Sciatic nerve (tissue), 2 donors: ENCODE measurements around the gene C14orf180. TPM values are rescaled to one million over a fixed set of nuclear protein-coding genes. Genes with fewer than 3 reads are reported as not detected.
A peak's percentile ranks its signal among the peaks of the same experiment; 100 is the strongest.

Experiments
- ATAC-seq: fragments of 200-7000 bp; cut with Tn5 transposase; one replicate; pipeline ENCODE4 v1.9.1; 2020; ENCODE audit warnings: mild to moderate bottlenecking, moderate library complexity
- DNase-seq: peaks from one replicate; pipeline ENCODE4 v3.0.0-alpha.2; 2020; ENCODE audit warnings: low spot score
- intact Hi-C: fragments of 100-400 bp; cut with DNase I; formaldehyde crosslinking; loops from one replicate; pipeline ENCODE4 v1.14.2; 2022
- total RNA-seq: library from RNA; stranded (reverse); fragmentation: NEBNext Ultra II Directional; extraction: Animal tissue kit (Norgen Biotek cat#: 25700); gene quantifications from one replicate; pipeline ENCODE4 v1.2.1, GENCODE V29; 2021
- donor health status: DM: no; HTN: no; CAD: no.
- donor health status: DM: no; HTN: no; CAD: no.

Gene C14orf180
- 4.7 TPM for total RNA-seq

GRCh38 chr14:104579507-104579906 lies at the start of gene C14orf180:
Gene C14orf180 (plus strand): TSS chr14:104579764. CDS start chr14:104586431, 6,667 bp downstream.
- intact Hi-C loops: no loop called here

GRCh38 chr14:104530646-104531045 lies 48.9 kb upstream of the C14orf180 start:
- no peak for ATAC-seq
- DNase-seq: peak; percentile 42
- intact Hi-C loops: no loop called here

More at GRCh38 chr14:104579507-104579906, at the start of gene C14orf180:
- ATAC-seq (no peak), DNase-seq (no peak)

DNA sequence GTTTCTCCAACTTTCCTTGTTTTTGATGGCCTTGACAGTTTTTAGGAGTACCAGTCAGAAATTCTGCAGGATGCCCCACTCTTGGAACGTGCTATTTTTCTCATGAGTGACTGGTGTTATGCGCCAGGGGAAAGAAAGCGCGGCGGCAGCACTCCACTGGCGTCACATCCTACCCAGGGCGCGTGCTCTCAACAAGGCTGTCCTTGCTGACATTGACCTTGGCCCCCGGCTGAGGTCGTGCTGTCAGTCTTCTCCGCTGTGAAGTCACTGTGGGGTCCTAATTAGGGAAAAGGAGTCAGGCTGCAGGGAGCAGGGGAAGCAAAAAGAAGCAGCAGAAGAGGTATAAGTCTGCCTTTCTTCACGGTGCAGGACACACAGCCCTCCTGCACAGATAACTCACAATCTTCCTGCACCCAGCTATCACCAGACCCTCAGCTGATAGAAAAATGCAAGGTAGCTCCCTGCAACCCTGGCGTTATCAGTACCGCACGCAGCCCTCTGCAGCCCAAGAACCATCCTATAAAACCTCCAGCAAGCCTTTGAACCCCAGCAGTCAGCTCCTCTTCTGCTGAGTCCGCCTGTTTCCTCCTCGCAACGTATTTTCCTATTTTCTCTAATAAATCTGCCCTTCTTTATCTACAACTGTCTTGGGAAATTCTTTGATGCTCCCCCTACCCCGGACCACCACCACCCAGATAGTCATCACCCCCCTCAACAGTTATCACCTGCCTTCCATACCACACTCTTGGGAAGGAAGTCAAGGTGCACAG lies 48.0 kb upstream of the C14orf180 start:
- ATAC-seq (no peak), DNase-seq (peak; percentile 17)
- intact Hi-C loops: no loop called here

DNA sequence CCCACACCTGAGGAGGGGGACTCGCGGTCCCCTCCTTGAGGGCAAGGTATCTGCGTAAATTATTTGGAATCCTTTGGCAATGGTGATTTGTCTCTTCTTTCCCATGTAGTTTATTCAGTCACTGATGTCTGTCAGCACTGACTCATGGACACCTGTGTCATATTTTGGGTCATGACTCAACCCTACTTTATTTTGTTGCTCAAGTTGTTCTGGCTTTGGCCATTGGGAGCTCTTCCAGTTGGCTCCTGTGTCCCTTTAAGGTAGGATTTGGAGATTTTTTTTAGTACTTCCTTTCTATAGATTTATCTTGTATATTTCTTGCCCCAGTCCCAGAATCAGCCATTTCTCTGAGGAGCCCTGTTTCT lies 47.4 kb upstream of the C14orf180 start:
- intact Hi-C loops: no loop called here
- ATAC-seq: no peak
- DNase-seq: no peak

- no peak for DNase-seq
- intact Hi-C loops: no loop called here
- ATAC-seq: no peak
These were observed 45.5 kb upstream of the C14orf180 start for GRCh38 chr14:104534036-104534435.

DNA sequence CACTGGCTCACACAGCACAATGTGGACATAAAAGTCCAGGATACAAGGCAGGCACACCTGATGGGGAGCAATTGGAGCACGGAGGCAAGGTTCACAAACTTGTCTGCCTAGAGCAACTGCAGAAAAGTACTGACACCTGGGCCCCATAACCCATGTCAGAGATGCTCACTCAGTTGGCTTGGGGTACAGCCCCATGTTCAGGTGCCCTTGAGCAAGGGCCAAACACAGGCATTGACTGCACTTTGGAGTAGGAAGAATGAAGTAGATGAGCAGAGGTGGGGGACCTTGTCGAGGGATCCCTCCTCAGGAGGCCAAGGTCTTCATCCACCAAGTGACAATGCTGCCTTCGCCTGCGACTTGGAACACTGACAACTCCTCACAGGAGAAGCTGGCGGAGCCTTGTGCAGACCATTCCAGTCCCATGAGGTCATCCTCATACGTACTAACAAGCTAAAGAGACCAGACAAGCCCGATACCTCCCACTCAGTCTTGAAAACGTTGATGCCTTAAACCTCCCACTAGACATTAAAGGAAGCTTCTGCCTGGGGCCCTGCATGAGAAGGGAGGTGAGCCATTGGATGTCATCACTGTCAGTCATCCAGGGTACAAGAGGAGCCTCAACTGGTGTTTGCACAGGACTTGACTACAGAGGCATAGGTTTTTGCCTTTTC lies 42.5 kb upstream of the C14orf180 start:
- DNase-seq: no peak
- ATAC-seq: no peak
- intact Hi-C loops: no loop called here

DNA sequence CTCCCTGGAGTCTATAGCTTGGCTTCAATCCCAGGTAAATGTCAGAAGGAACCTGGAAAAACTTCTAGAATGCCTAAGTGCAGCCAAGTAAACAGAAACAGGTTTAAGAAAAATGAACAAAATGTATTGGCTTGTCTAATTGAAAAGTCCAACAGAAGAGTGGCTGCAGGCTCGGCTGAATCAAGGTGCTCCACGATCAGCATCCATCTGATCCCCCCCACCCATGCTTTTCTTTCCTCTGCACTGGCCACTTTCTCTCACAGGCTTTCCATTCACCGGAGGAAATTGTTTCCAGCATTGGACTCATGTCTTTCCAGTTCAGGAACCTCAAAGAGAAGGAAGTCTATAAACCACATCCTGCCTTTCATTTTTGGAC lies 42.0 kb upstream of the C14orf180 start:
- no peak for ATAC-seq
- intact Hi-C loops: no loop called here
- DNase-seq: no peak

- ATAC-seq: no peak
- no peak for DNase-seq
- intact Hi-C loops: no loop called here
These were observed 37.6 kb upstream of the C14orf180 start for GRCh38 chr14:104541905-104542465.

- DNase-seq (peak; percentile 44), ATAC-seq (no peak)
- intact Hi-C loops: no loop called here
These were observed 36.4 kb upstream of the C14orf180 start for GRCh38 chr14:104542871-104543830.

DNA sequence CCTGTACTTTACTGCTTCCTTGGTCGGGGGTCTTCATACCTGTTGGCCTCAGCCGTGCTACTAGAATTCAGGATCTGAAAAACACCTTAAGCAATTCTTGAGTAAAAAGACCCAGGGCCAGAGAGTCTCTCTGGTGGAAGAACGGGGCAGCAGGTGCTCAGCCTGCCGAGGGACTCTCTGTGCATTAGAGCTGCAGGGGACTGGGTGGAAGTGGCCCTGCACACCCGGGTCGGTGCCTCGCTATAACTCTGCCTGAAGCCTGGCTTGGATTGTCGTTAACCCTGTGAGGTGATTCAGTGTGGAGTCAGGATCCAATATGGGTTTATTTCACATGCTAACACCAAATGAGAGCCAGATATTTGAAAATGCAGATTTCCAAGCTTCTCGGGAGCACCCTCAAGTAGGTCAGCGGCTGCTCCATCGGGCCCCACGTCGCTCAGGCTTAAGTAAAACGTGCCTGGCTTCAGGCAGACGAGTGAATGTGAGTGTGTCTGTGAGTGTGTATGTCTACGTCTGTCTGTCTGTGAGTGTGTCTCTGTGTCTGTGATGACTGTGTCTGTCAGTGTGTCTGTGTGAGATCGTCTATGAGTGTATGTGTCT lies 35.1 kb upstream of the C14orf180 start:
- intact Hi-C loops: no loop called here
- ATAC-seq (no peak), DNase-seq (peak; percentile 13)

DNA sequence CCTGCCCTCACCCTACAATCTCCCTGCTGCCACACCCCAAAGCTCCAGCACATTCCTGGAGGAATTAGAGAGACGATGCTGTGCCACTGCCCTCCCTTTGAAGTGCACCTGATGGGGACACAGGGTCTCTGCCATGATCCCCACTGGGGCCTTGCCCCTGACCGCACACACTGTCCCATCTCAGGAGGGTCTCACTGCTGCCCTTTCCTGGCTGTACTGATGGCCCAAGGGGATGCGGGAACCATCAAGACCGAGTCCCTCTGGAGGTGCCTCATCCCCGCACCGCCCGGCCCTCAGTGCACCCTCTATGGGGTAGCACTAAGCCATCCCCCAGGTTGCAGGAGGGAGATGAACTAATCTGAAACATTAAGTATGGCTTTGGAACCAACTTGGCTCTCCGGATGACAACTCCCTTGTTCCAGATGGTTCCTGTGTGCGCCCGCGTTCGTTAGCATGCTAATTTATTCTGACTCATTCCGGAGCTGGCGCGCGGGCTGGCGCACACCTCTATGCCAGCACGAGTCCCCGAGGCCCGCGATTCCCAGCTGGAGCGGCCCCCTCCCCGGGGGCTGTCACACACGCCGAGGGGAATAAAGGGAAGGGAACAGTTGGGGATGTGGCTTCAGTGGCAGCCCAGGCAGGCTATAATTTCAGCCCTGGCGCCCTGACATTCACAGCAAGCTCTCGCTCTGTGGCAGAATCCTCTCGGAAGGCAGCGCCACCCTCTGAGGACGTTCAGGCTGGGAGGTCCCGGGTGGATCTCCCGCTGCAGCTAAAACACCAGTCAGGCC lies 34.2 kb upstream of the C14orf180 start:
- DNase-seq (peak; percentile 51), ATAC-seq (no peak)
- intact Hi-C loops: no loop called here

DNA sequence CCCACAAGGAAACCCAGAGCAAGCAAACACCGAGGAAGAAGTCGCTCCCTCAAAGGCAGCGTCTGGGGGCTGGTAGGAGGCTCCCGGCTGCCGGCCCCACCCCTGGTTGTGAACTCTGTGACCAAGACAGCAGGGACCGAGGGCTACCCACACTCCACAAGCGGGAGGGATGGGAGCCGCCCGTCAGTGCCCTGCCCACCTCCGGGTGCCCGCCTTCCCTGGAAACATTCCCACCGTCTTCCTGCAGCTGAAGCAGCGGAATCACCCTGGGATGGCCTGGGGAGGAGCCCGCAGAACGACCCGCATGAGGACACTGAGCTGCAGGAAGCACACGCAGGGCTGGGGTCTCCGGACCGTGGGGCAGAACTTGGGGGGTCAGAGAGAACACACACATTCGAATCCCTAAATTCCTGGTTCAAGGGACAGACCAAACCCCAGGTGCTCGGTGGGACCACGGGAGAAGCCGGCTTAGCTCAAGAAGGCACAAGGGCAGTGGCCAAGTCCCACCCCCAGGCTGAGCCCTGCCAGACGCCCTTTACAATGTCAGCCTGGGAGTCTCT lies 33.5 kb upstream of the C14orf180 start:
- ATAC-seq (no peak), DNase-seq (peak; percentile 51)
- intact Hi-C loops: no loop called here

GRCh38 chr14:104546591-104547309 lies 32.8 kb upstream of the C14orf180 start:
- DNase-seq: peak; percentile 33
- intact Hi-C loops: no loop called here
- no peak for ATAC-seq

- DNase-seq: peak; percentile 47
- ATAC-seq: no peak
- intact Hi-C loops: no loop called here
These were observed 32.1 kb upstream of the C14orf180 start for GRCh38 chr14:104547310-104547997.

DNA sequence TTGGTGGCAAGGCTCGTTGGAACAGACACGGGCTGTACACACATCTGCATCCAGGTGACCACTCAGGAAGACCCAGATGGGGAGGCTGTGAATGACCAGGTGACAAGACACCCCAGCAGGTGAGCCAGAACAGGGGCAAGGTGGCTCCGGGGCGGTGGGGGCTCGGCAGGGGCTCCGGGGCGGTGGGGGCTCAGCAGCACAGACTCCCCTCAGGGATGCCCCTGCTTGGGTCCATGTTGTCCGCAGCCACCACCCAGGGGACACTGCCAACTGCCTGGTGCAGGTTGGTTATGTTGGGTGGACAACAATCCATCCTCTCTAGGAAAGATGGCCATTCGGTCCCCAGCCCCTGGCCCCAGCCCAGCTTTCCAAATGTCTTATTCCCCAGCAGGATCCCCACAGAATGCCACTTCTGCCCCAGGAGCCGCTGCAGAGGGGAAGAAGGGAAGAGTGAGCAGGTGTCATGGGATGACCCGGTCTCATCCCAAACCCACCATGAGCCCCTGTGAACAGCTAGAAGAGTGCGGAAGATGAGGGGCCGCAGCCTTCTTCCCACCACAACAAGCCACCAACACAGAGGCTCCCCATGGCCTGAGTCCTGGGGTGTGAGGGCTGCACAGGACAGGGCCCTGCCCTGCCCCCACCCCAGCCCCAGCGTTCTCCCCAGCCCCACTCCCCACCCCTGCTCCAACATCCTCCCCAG lies 31.4 kb upstream of the C14orf180 start:
- peak; percentile 46 for DNase-seq
- intact Hi-C loops: no loop called here
- no peak for ATAC-seq
